Hypothalamus (tissue), 51 donors: ENCODE data around the gene ARAF.
"Not testable (repeated sequence)": the region's sequence is repeated elsewhere in the genome, so short reads cannot be mapped to it uniquely, and the experiment has no call there.

Source experiments
- DNase-seq, 51 donors: peaks; one replicate each; lab custom pipeline; 2025; lab: John Stamatoyannopoulos, UW

ARAF gene

DNA sequence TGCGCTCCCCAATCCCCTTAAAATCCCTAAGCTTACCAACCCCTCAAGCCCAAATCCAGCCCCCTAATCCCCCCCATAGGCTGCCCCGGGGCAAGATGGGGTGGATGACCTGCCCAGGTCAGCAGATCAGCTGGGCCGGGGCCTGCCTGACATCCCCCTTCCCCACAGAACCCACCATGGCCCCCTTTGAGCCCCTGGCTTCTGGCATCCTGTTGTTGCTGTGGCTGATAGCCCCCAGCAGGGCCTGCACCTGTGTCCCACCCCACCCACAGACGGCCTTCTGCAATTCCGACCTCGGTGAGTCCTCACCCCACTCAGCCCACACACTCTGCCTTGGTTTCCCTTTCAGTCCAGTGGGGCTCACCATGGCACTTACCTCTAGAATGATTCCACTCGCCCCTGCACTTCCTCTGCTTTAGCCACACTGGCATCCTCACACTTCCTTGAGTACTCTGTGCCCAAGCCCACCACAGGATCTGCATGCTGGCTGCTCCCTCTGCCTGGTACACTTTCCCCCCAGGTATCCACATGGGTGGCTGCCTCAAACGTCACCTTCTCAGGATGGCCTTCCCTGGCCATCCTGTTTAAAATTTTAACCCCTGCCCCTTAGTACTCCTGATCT, 22.3 kb downstream of the ARAF start:
- no peak for DNase-seq

DNA sequence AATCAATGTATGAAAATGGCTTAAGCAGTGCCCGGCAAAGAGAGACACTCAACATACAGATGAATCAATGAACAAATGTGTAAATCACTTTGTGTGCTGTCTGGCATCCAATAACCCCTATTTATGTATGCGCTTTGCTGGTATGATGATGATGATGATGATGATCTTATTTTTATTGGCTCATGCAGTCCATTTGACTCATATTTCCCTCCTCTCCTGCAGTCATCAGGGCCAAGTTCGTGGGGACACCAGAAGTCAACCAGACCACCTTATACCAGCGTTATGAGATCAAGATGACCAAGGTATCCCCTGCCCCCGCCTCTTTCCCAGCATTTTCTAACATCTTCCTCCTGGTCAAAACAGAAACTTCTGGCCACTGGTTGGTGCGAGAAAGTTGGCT, 23.7 kb downstream of the ARAF start:
- no peak for DNase-seq

DNA sequence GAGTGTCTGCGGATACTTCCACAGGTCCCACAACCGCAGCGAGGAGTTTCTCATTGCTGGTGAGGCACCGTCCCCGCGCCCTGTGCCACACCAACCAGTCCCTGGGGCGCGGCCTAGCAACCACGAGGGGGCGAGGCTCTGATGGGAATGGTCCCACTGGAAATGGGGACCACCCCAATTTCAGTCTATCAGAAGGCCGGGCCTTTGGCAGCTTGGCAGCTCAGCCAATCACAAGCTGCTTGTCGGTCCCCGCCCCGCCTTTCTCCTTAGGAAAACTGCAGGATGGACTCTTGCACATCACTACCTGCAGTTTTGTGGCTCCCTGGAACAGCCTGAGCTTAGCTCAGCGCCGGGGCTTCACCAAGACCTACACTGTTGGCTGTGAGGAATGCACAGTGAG, 24.3 kb downstream of the ARAF start:
- no peak for DNase-seq

DNA sequence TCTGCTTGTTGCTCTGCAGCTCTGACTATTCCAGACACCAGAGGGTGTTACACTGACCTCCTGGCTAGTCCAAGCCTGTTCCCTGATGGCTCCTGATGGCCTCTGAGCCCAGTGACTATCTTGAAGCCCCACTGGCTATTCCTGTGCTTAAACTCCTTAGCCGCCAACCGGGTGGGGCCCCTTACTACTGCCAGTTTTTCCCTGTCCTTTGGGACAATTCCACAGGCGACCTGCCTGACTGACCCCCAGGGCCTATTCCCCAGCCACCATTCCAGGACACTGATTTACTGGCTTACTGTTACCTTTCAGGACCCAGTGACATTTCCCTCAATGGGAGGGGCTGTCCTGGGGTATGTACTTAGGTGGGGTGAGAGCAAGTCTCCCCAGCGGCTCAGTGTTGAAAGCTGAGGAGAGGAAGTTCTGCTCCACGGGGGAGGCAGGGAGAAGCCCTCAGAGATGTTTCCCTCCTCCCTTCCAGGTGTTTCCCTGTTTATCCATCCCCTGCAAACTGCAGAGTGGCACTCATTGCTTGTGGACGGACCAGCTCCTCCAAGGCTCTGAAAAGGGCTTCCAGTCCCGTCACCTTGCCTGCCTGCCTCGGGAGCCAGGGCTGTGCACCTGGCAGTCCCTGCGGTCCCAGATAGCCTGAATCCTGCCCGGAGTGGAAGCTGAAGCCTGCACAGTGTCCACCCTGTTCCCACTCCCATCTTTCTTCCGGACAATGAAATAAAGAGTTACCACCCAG, 25.2 kb downstream of the ARAF start:
- DNase-seq = no peak

DNA sequence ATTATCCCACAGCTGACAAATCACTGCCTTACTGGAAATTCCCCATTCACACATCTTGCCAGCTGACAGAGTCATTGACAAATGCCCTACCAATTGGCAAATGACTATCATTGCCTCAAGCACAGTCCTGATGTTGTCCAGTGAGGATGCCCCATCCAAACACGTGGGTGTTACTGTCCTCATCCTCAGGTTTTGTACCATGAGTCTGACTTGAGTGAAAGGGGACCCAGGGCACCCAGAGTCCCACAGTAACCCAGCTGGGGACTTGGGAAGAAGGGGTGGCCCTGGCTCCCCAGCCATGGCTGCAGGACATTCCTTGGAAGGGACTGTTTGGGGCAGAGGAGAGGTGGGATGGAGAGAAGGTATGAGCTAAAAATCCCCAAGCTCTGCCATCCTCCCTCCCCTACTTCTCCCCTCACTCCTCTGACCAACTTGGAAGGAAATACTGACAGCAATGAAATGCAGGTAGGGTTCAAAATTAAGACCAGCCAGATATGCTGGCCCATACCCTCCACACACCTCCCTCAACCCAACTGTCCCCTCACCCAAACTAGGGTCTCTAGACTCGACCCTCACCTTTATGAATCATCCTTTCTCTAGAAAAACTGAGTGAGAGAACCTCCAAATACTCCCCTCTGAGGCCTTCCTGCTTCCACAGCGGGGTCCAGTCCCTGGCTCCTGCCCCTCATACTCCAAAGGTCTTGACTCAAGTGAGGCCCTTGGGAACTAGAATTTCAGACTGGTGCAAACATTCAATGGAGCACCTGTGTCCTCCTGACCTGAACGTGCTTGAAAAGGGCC, 26.3 kb downstream of the ARAF start:
- no peak for DNase-seq

DNA sequence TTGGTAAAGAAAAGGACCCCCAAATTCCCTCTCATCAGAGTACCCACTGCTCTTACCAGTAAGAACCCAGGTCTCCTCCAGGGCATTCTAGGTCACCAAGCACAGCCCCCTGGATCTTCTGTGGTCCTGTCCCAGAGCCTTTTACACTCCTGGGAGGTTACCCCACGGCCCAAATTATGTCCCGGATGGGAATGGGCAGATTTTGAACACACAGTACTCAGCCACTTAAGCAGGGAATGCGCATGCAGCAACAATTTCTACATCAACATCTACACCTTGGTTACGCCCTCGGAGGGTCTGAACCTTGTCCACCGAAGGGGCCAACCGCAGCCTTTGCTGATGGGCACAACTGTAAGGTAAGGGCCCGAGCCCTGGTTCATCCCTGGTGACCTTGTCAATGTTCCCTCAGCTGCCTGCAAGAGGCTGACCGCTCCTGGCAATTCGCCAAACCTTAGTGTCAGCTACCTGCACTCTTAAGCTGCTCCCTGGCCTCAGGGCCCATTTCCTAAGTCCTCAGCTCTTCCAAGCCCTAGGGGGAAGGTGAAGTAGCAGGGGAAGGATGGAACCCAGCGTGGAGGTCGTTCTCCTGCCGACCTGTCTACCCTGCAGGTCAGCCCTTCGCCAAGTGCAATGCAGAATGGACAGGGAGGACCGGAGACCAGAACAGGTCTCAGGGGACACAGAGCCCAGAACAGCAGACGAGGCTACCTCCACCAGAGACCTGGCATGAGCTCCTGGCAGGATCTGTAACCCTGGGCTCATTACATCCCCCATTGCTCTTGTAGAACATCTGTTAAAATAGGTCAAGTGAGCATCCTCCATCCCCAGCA, 27.1 kb downstream of the ARAF start:
- DNase-seq = no peak

DNA sequence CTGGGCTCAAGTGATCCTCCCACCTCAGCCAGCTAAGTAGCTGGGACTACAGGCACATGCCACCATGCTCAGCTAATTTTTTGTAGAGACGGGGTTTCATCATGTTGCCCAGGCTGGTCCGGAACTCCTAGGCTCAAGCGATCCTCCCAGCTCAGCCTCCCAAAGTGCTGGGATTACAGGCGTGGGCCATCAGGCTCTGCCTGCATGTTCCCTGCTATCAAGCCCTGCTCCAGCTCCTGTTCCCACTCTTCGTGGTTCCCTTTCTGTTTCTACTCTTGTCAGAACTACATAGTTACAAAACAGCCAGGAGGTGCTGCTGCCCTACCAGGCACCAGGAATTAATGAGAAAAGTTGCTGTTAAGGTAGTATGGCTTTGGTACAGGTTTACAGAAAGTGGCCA, 30.0 kb downstream of the ARAF start:
- no peak for DNase-seq

DNA sequence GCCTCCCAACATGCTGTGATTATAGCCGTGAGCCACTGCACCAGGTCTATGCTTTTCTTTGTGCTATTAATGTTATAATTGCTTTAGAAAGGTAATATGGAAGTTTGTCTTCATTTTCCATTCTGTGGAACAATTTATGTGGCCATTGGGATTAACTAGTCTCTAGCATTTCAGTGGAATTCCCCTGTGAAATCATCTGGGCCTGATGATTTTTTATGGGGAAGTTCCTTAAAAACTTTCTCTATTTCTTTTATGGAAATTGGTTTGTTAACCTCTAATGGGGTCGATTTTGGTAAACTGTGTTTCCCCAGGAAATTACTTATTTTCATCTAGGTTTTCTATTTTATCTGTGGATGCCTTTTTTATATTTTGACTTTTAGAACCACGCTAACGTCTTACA, 32.5 kb downstream of the ARAF start:
- no peak for DNase-seq

DNA sequence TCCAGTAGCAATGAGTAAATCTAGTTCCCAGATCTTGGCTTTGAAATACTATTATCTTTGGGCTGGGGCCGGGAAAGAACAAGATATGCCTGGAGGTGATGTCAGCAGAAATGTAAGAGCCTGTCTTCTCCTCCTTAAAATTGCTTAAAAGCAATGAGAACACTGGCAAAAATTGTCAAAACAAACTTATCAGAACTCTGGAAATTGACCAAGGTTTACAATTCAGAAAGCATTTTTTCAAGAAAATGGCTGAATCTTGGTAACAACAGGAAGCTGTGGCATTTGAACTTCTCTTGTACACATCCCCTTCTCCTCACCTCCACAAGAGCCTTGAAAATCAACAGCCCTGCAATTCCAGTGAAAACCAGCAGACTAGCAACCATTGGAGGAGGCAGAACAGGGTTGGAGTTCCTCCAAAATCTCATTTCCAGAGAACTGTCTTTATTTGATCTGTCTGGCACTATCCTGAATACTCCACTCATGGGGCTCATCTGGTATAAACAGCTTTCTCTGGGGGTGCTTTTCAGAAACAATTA, 34.8 kb downstream of the ARAF start:
- DNase-seq = no peak

DNA sequence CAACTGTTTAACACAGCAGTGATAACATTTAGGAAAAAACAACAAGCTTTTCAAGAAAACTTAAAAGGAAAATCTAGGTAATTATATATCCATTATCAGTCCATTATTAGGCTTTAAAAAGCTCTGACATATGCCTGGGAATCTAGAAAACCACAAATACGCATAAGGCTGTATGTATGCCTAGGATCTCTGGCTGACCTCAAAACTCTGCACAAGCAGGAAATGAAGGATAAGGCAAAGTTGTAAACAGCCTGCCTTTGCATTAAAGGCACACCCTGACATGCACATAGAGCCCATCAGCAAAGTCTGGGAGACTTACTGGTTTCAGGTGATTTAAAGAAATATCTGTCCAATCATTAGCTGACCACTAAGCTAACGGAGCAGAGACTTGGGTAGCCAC, 35.3 kb downstream of the ARAF start:
- no peak for DNase-seq

DNA sequence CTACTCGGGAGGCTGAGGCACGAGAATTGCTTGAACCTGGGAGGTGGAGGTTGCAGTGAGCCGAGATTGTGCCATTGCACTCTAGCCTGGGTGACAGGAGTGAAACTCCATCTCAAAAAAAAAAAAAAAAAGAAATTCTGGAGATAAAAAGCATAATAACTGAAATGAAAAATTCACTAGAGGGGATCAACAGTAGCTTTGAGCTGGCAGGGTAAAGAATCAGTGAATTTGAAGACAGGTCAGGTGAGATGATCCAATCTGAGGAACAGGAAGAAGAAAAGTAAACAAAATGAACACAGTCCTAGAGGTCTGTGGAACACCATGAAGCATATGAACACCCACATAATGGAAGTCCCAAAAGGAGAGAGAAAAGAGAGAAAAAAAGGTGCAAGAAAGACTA, 36.2 kb downstream of the ARAF start:
- no peak for DNase-seq

DNA sequence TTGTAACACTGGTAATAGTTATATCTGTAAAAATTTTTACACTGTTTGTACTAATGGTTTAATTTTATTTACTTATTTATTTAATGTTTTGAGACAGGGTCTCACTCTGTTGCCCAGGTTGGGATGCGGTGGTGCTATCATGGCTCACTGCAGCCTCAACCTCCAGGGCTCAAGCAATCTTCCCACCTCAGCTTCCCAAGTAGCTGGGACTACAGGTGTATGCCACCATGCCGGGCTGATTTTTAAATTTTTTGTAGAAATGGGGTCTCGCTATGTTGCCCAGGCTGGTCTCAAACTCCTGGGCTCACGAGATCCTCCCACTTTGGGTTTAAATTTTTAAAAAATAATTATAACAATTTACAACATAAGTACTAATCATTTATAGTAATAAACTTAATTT, 42.1 kb downstream of the ARAF start:
- not testable (repeated sequence) for DNase-seq

DNA sequence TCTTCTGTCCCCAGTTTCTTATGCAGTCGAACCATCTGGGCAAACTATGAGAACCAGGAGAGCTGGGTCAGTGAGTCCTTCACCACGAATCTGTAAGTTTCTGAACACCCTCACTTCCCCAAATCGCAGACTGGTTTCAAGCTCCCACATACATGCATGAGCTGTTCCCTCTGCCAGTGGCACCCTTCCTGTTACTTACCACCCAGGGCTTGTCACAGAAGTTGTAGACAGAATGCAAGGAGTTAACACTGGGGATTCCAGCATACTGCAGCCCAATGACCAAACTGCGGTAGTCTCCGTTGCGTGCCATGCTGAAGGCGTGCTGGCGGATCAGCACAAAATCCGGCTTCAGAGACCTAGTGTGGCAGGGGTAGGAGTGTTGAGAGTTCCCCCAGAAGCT, 44.0 kb downstream of the ARAF start:
- DNase-seq = no peak

DNA sequence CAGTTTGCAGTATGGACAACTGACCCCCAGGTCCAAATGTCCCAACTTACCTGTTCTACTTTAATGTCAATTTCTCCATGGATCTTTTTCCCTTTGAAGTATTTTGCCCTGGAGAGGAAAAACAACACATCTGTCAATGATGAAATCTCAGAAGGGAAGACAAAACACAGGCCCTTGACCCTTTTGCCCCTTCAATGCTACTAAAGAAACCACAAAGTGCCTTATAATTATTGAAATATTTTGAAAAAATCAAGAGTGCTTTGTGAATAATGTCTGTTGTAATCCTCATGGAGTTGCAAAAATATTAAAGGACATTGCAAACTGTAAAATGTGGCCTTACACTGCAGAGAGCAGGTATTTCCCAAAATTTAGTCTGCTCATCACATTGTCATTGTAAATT, 46.1 kb downstream of the ARAF start:
- DNase-seq = no peak

DNA sequence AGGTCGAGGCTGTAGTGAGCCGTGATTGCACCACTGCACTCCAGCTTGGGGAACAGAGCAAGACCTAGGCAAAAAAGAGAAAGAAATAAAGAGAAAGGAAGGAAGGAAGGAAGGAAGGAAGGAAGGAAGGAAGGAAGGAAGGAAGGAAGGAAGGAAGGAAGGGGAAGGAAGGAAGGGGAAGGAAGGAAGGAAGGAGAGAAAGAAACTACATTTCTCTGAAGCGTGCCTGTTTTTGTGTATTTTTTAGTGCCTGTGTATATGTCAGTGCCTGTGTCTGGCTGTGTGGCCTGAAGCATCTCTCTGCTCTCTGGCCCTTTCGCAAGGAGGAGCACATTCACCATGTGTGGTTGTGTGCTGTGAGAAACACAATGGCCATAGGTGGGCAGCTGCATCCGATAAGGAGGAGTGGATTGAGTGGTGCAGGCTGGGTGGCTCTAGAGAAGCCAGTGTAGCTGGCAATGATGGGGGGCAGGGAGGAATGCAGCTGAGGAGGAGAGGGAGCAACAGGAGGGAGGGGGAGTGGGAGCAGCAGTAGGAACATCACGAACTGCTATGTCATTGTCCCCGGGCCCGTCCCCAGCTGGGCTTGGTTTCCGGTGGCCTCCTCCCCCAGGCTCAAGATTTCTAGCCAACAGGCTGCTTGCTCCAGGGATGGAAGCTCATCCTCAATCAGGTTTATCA, 47.3 kb downstream of the ARAF start:
- peak in 11 of 51 donors; percentile 1 to 55 (median 5) for DNase-seq

DNA sequence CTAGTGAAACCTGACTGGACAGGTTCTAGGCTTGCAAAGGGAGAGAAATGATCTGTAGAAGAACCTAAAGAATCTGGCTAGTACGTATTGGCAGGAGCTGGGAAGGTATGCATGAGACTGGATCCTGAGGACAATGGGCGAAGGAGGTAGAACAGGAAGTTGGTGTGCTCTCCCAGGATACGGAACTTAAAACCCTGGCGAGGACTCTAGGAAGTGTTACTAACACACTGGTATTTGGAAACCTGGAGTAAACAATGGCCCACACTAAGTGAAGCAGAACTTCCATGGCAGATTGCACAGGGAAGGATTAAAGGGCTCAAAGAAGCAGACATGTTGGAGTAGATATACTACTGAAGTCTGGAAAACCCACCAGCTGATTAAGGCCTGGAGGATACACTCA, 49.5 kb downstream of the ARAF start:
- no peak for DNase-seq

DNA sequence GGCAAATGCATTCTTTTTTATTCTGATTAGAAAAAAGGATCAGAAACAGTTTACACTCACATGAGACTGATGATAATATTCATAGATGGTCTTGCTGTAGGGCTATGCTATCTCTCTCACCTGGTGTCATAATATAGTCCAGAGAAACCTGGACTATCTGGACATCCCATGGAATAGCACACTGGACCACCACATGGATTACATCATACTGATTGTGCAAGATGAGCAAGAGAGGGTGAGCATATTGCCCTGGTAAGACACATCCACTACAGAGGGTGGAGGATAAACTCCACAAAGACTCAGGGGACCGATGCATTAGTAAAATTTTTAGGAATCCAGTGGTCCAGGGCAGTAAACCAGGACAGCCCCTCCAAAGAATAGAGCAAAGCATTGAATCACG, 50.5 kb downstream of the ARAF start:
- no peak for DNase-seq

DNA sequence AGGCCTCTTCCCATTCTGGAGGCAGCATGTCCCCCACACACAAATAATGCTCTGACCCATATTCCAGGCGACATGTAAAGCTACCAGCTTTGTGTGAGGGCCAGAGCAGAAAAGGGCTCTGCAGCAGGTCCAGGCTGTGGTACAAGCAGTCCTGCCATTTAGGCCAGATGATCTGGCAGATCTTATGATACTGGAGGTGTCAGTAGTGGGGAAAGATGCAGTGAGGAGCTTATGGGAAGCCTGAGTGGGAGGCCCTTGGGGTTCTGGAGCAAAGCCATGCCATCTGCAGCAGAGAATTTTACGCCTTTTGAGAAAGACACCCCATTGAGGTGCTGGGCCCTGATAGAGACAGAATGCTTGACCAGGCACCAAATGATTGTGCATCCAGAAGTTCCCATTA, 50.9 kb downstream of the ARAF start:
- no peak for DNase-seq

DNA sequence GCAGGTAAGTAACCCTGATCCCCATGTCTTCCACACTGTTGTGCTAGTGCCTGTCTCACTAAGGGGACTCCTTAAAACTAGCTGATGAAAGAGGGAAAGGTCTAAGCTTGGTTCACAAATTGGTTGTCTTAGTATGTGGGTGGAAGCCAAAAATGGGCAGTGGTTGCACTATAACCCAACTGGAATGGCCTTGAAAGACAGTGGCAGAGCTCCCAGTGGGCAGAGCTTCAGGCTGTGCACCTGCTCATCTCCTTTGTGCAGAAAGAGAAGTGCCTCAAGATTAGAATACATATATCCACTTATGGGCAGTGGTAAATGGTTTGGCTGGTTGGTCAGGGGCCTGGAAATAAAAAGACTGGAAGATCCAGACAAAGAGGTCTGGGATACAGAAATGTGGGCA, 51.4 kb downstream of the ARAF start:
- no peak for DNase-seq

DNA sequence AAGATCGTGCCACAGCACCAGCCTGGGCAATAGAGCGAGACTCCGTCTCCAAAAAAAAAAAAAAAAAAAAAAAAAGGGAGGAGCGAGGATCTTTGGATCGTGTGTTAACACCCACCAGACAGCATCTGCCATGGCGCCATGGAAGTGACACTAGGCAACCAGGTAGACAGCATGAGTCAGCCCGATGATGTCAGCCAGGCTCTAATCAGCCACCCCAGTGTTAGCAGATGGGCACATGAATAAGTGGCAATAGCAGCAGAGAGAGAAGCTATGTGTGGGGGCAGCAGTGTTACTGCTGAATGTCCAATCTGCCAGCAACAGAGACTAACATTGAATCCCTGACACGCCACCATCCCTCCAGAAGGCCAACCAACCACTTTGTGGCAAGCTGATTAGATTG, 52.1 kb downstream of the ARAF start:
- DNase-seq = peak in 2 of 51 donors; percentile 16 to 54
